ENCODE data around the gene CEP112. TPM values are rescaled to one million over a fixed set of nuclear protein-coding genes. Genes with fewer than 3 reads are reported as not detected.

The CEP112 gene
- polyA plus RNA-seq, 2 donors: 1.6 to 3.1 TPM

- WGBS, 2 donors: 52 to 56% methylated on average over 7 of the region's 7 CpGs
These were observed 535.3 kb downstream of the CEP112 start for GRCh38 chr17:65656390-65657250.

GRCh38 chr17:65655706-65656105 is 536.2 kb downstream of the CEP112 start:
- Histone ChIP-seq H3K4me1 (ENCODE audit: control insufficient read depth in 2 of 2, insufficient read depth in 2 of 2, low read length in 1 of 2) (no peaks in the 10 kb centered on the region), H3K9me3 (ENCODE audit: control insufficient read depth in 2 of 2, insufficient read depth in 1 of 2, low read depth in 1 of 2, low read length in 1 of 2) (no peaks in the 10 kb centered on the region), H3K27me3 (ENCODE audit: control insufficient read depth in 1 of 2, insufficient read depth in 2 of 2, low read length in 2 of 2) (no peaks in the 10 kb centered on the region), H3K36me3 (ENCODE audit: control insufficient read depth in 2 of 2, insufficient read depth in 2 of 2, low read length in 1 of 2) (no peaks in the 10 kb centered on the region), H3K4me3 (ENCODE audit: low read depth in 1 of 2, low read length in 2 of 2) (no peak overlapping the region), H3K27ac (ENCODE audit: low read depth in 2 of 2, low read length in 1 of 2) (no peak overlapping the region)
- WGBS, 2 donors: 95 to 97% methylated on average over 3 of the region's 3 CpGs

More at GRCh38 chr17:65656390-65657250, 535.3 kb downstream of the CEP112 start:
- H3K36me3 ChIP-seq (ENCODE audit: control insufficient read depth in 2 of 2, insufficient read depth in 2 of 2, low read length in 1 of 2): no peaks in the 10 kb centered on the region
- no peaks in the 10 kb centered on the region for H3K27me3 ChIP-seq (ENCODE audit: control insufficient read depth in 1 of 2, insufficient read depth in 2 of 2, low read length in 2 of 2)
- H3K9me3 ChIP-seq (ENCODE audit: control insufficient read depth in 2 of 2, insufficient read depth in 1 of 2, low read depth in 1 of 2, low read length in 1 of 2): no peaks in the 10 kb centered on the region
- H3K4me3 ChIP-seq (ENCODE audit: low read depth in 1 of 2, low read length in 2 of 2): no peak overlapping the region
- no peaks in the 10 kb centered on the region for H3K4me1 ChIP-seq (ENCODE audit: control insufficient read depth in 2 of 2, insufficient read depth in 2 of 2, low read length in 1 of 2)
- no peak overlapping the region for H3K27ac ChIP-seq (ENCODE audit: low read depth in 2 of 2, low read length in 1 of 2)

DNA sequence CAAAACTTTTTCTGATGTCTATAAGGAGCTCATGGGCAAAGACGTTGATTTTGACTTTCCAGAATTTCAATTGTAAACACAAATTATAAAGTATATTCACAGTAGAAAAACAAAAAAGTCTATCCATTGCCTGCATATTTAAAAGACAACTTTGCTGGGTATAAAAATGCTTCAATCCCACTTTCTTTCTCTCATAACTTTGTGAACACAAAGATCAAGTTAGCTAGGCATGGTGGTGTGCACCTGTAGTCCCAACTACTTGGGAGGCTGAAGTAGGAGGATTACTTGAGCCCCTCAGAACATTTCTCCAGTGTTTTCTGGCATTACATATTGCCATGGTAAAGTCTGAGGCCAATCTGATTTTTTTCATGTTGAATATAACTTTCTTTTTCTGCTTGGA is 547.4 kb downstream of the CEP112 start:
- 87 to 90% methylated on average over 1 of the region's 1 CpG for WGBS, 2 donors
- H3K36me3 ChIP-seq (ENCODE audit: control insufficient read depth in 2 of 2, insufficient read depth in 2 of 2, low read length in 1 of 2): peaks cover 0 to 3% of the 10 kb centered on the region in 2 donors
- H3K27ac ChIP-seq (ENCODE audit: low read depth in 2 of 2, low read length in 1 of 2): no peak overlapping the region
- no peaks in the 10 kb centered on the region for H3K4me1 ChIP-seq (ENCODE audit: control insufficient read depth in 2 of 2, insufficient read depth in 2 of 2, low read length in 1 of 2)
- peaks cover 2 to 6% of the 10 kb centered on the region in 2 donors for H3K9me3 ChIP-seq (ENCODE audit: control insufficient read depth in 2 of 2, insufficient read depth in 1 of 2, low read depth in 1 of 2, low read length in 1 of 2)
- H3K4me3 ChIP-seq (ENCODE audit: low read depth in 1 of 2, low read length in 2 of 2): no peak overlapping the region
- H3K27me3 ChIP-seq (ENCODE audit: control insufficient read depth in 1 of 2, insufficient read depth in 2 of 2, low read length in 2 of 2): no peaks in the 10 kb centered on the region

DNA sequence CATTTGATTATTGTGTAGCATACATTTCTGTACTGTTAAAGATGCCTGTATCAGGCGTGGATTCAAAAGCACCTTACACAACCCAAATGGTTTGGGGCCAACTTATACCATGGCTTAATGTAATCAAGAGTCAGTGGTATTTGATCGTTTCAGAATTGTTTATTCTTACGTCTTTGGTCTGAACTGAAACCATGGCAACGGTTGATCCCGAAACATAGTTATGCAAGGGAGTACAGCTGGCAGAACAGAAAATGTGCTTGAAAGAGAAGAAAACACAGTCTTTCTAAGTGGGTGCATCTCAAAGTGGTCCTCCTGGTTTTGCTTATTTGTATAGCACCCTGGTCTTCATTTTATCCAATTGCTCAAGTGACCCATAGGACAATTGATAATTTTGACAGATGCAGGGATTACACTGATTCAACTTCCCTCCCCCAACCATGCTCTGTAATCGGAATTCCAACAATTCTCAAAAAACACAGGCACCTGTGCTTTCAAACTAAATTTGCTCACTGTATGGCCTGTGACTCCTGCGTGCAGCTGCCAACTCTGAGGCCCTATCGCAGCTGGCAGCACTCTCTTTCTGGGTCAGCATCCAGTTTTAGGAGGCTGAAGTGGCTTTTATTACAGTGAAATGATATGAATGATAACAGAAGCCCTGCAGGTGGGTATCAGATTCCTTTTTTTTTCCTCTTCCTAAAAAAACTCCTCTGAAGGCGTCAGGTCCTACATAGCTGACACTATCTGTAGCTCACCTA is 553.5 kb downstream of the CEP112 start:
- no peaks in the 10 kb centered on the region for H3K9me3 ChIP-seq (ENCODE audit: control insufficient read depth in 2 of 2, insufficient read depth in 1 of 2, low read depth in 1 of 2, low read length in 1 of 2)
- H3K4me1 ChIP-seq (ENCODE audit: control insufficient read depth in 2 of 2, insufficient read depth in 2 of 2, low read length in 1 of 2): peaks cover 0 to 2% of the 10 kb centered on the region in 2 donors
- WGBS, 2 donors: 47 to 49% methylated on average over 9 of the region's 9 CpGs
- no peaks in the 10 kb centered on the region for H3K36me3 ChIP-seq (ENCODE audit: control insufficient read depth in 2 of 2, insufficient read depth in 2 of 2, low read length in 1 of 2)
- H3K4me3 ChIP-seq (ENCODE audit: low read depth in 1 of 2, low read length in 2 of 2): no peak overlapping the region
- no peak overlapping the region for H3K27ac ChIP-seq (ENCODE audit: low read depth in 2 of 2, low read length in 1 of 2)
- no peaks in the 10 kb centered on the region for H3K27me3 ChIP-seq (ENCODE audit: control insufficient read depth in 1 of 2, insufficient read depth in 2 of 2, low read length in 2 of 2)

DNA sequence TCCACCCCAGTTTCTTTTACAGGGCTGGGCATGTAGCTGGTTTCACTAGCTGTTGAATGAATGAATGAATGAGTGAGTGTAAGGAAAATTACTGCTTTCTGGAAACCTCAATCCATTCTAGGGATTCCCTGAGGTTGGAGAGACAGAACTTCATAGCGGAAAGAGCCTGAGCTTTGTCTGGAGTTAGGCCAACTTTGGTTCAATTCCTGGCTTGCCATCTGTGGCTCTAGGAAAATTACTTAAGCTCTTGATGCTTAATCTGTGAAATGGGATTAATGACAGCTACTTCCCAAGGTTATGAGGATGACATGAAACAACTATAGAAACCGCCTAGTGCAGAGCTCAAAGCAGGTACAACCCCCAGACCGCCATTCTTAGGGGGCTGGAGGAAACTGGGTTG is 554.1 kb downstream of the CEP112 start:
- Histone ChIP-seq H3K4me3 (ENCODE audit: low read depth in 1 of 2, low read length in 2 of 2) (no peak overlapping the region), H3K27ac (ENCODE audit: low read depth in 2 of 2, low read length in 1 of 2) (no peak overlapping the region)
- 77 to 78% methylated on average over 3 of the region's 3 CpGs for WGBS, 2 donors

GRCh38 chr17:65634533-65634932 is 557.4 kb downstream of the CEP112 start:
- Histone ChIP-seq H3K27ac (ENCODE audit: low read depth in 2 of 2, low read length in 1 of 2) (no peak overlapping the region), H3K4me1 (ENCODE audit: control insufficient read depth in 2 of 2, insufficient read depth in 2 of 2, low read length in 1 of 2) (peaks cover 0 to 4% of the 10 kb centered on the region in 2 donors), H3K36me3 (ENCODE audit: control insufficient read depth in 2 of 2, insufficient read depth in 2 of 2, low read length in 1 of 2) (no peaks in the 10 kb centered on the region), H3K4me3 (ENCODE audit: low read depth in 1 of 2, low read length in 2 of 2) (no peak overlapping the region), H3K9me3 (ENCODE audit: control insufficient read depth in 2 of 2, insufficient read depth in 1 of 2, low read depth in 1 of 2, low read length in 1 of 2) (no peaks in the 10 kb centered on the region), H3K27me3 (ENCODE audit: control insufficient read depth in 1 of 2, insufficient read depth in 2 of 2, low read length in 2 of 2) (no peaks in the 10 kb centered on the region)
- WGBS, 2 donors: 59 to 62% methylated on average over 3 of the region's 3 CpGs

More for the DNA sequence above, 554.1 kb downstream of the CEP112 start:
- Histone ChIP-seq H3K9me3 (ENCODE audit: control insufficient read depth in 2 of 2, insufficient read depth in 1 of 2, low read depth in 1 of 2, low read length in 1 of 2) (no peaks in the 10 kb centered on the region), H3K4me1 (ENCODE audit: control insufficient read depth in 2 of 2, insufficient read depth in 2 of 2, low read length in 1 of 2) (peaks cover 0 to 2% of the 10 kb centered on the region in 2 donors), H3K27me3 (ENCODE audit: control insufficient read depth in 1 of 2, insufficient read depth in 2 of 2, low read length in 2 of 2) (no peaks in the 10 kb centered on the region), H3K36me3 (ENCODE audit: control insufficient read depth in 2 of 2, insufficient read depth in 2 of 2, low read length in 1 of 2) (no peaks in the 10 kb centered on the region)

GRCh38 chr17:65633988-65634387 is 557.9 kb downstream of the CEP112 start:
- Histone ChIP-seq H3K4me1 (ENCODE audit: control insufficient read depth in 2 of 2, insufficient read depth in 2 of 2, low read length in 1 of 2) (peaks cover 2 to 7% of the 10 kb centered on the region in 2 donors), H3K27me3 (ENCODE audit: control insufficient read depth in 1 of 2, insufficient read depth in 2 of 2, low read length in 2 of 2) (no peaks in the 10 kb centered on the region), H3K4me3 (ENCODE audit: low read depth in 1 of 2, low read length in 2 of 2) (no peak overlapping the region), H3K9me3 (ENCODE audit: control insufficient read depth in 2 of 2, insufficient read depth in 1 of 2, low read depth in 1 of 2, low read length in 1 of 2) (no peaks in the 10 kb centered on the region), H3K36me3 (ENCODE audit: control insufficient read depth in 2 of 2, insufficient read depth in 2 of 2, low read length in 1 of 2) (no peaks in the 10 kb centered on the region), H3K27ac (ENCODE audit: low read depth in 2 of 2, low read length in 1 of 2) (no peak overlapping the region)

GRCh38 chr17:65633146-65633881 is 558.6 kb downstream of the CEP112 start:
- H3K9me3 ChIP-seq (ENCODE audit: control insufficient read depth in 2 of 2, insufficient read depth in 1 of 2, low read depth in 1 of 2, low read length in 1 of 2): no peaks in the 10 kb centered on the region
- peaks cover 3 to 10% of the 10 kb centered on the region in 2 donors for H3K4me1 ChIP-seq (ENCODE audit: control insufficient read depth in 2 of 2, insufficient read depth in 2 of 2, low read length in 1 of 2)
- WGBS, 2 donors: 81% methylated on average over 8 of the region's 8 CpGs
- no peak overlapping the region for H3K4me3 ChIP-seq (ENCODE audit: low read depth in 1 of 2, low read length in 2 of 2)
- H3K27me3 ChIP-seq (ENCODE audit: control insufficient read depth in 1 of 2, insufficient read depth in 2 of 2, low read length in 2 of 2): no peaks in the 10 kb centered on the region
- no peak overlapping the region for H3K27ac ChIP-seq (ENCODE audit: low read depth in 2 of 2, low read length in 1 of 2)
- H3K36me3 ChIP-seq (ENCODE audit: control insufficient read depth in 2 of 2, insufficient read depth in 2 of 2, low read length in 1 of 2): no peaks in the 10 kb centered on the region

DNA sequence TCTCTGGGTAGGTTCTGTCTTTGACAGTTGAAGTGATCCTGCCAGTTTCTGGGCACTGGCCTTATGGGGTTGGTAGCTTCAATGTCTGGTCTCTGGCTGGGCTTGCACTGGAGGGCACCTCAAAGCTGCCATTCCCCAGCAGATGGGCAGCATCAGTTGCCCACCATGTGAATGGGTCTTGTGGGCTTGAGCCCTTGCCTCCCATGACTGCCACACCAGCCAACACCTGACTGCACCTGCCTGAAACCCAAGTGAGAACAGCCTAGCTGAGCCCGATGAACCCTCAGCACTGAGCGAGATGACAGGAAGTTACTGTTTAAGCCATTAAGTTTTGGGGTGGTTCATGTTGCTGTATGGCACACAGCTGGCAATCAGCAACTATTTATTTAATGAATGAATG is 561.4 kb downstream of the CEP112 start:
- no peak overlapping the region for H3K4me3 ChIP-seq (ENCODE audit: low read depth in 1 of 2, low read length in 2 of 2)
- peaks cover 3 to 10% of the 10 kb centered on the region in 2 donors for H3K4me1 ChIP-seq (ENCODE audit: control insufficient read depth in 2 of 2, insufficient read depth in 2 of 2, low read length in 1 of 2)
- H3K27me3 ChIP-seq (ENCODE audit: control insufficient read depth in 1 of 2, insufficient read depth in 2 of 2, low read length in 2 of 2): no peaks in the 10 kb centered on the region
- peak overlapping the region in 1 of 2 donors; percentile 33 for H3K27ac ChIP-seq (ENCODE audit: low read depth in 2 of 2, low read length in 1 of 2)
- 89 to 93% methylated on average over 2 of the region's 2 CpGs for WGBS, 2 donors
- no peaks in the 10 kb centered on the region for H3K36me3 ChIP-seq (ENCODE audit: control insufficient read depth in 2 of 2, insufficient read depth in 2 of 2, low read length in 1 of 2)
- H3K9me3 ChIP-seq (ENCODE audit: control insufficient read depth in 2 of 2, insufficient read depth in 1 of 2, low read depth in 1 of 2, low read length in 1 of 2): no peaks in the 10 kb centered on the region
